GM12878 (cell line): ENCODE results near the gene LRRC26. TPM values are rescaled to one million over a fixed set of nuclear protein-coding genes. Genes with fewer than 3 reads are reported as not detected.
"Not testable (repeated sequence)": the region's sequence is repeated elsewhere in the genome, so short reads cannot be mapped to it uniquely, and the experiment has no call there.

Experiments used
- ATAC-seq: fragments of 200-7000 bp; cut with Tn5 transposase; 3 replicates; pipeline ENCODE4 v1.9.1; 2020; ENCODE audit warnings: mild to moderate bottlenecking, moderate library complexity
- BruUV-seq: library from RNA; stranded (reverse); fragments of 400-500 nt; replicated peaks from 2 replicates; lab custom pipeline; 2021; lab: Mats Ljungman, UMichigan
- CTCF ChIA-PET: fragments of 300-600 bp; sonication (Branson Sonifier 250); formaldehyde crosslinking; extraction: SDS; loops from one replicate; lab custom pipeline; 2021; ENCODE audit warnings: inconsistent platforms; lab: Yijun Ruan, JAX
- POLR2A ChIA-PET: fragments of 350-600 bp; formaldehyde crosslinking; extraction: SDS; loops from one replicate; lab custom pipeline; 2021; ENCODE audit warnings: inconsistent platforms; lab: Charles Lee
- RAD21 ChIA-PET: fragments of 300-600 bp; sonication (Branson Sonifier 250); formaldehyde crosslinking; loops from one replicate; lab custom pipeline; 2023; ENCODE audit warnings: antibody characterized with exemption; ENCODE audit not compliant: unreplicated experiment; lab: Charles Lee
- SMC1A ChIA-PET: fragments of 300-600 bp; sonication (Branson Sonifier 250); formaldehyde crosslinking; loops from one replicate; lab custom pipeline; 2023; ENCODE audit not compliant: unreplicated experiment, uncharacterized antibody; lab: Charles Lee
- DNase-seq: peaks from one replicate; pipeline ENCODE4 v3.0.0-alpha.2; 2011; ENCODE audit warnings: low read depth, low spot score
- FAIRE-seq: peaks from 3 replicates; lab custom pipeline; 2011; peaks lifted over from hg19 to GRCh38; lab: Jason Lieb, UNC
- H2AFZ ChIP-seq: 2 replicates; pipeline ENCODE4 v1.6.0; 2011; ENCODE audit warnings: low read depth, low read length, control low read depth; ENCODE audit not compliant: control insufficient read depth
- H3K27ac ChIP-seq: 2 replicates; pipeline ENCODE4 v1.5.1; 2011; ENCODE audit warnings: control low read depth; ENCODE audit not compliant: control insufficient read depth, insufficient read depth
- H3K27me3 ChIP-seq, 2 experiments: replicated peaks in 1 of 2; 2 replicates each; pipeline versions ENCODE4 v1.6.0 to v1.6.1; 2011; ENCODE audit warnings: low read length in 1 of 2; ENCODE audit not compliant: control insufficient read depth in 2 of 2, insufficient read depth in 2 of 2
- H3K36me3 ChIP-seq, 2 experiments: 2 replicates each; pipeline ENCODE4 v1.5.1; 2011; ENCODE audit warnings: low read length in 1 of 2; ENCODE audit not compliant: control insufficient read depth in 2 of 2, insufficient read depth in 2 of 2
- H3K4me1 ChIP-seq: 2 replicates; pipeline ENCODE4 v1.6.1; 2011; ENCODE audit warnings: mild to moderate bottlenecking, low read length, moderate library complexity, mixed read lengths; ENCODE audit not compliant: control insufficient read depth, insufficient read depth
- H3K4me2 ChIP-seq: 2 replicates; pipeline ENCODE4 v1.6.0; 2011; ENCODE audit warnings: control low read depth; ENCODE audit not compliant: control insufficient read depth, insufficient read depth
- H3K4me3 ChIP-seq: fragments of 200-600 bp; sonication (generic); 2 replicates; pipeline ENCODE4 v1.5.1; 2016
- H3K79me2 ChIP-seq: 2 replicates; pipeline ENCODE4 v1.6.0; 2011; ENCODE audit warnings: low read length; ENCODE audit not compliant: control insufficient read depth, insufficient read depth
- H3K9ac ChIP-seq: 2 replicates; pipeline ENCODE4 v1.8.0; 2011; ENCODE audit warnings: low read length, control low read depth, mixed read lengths; ENCODE audit not compliant: control insufficient read depth, insufficient read depth
- H3K9me3 ChIP-seq: replicated peaks from 3 replicates; pipeline ENCODE4 v1.5.1; 2011; ENCODE audit warnings: mild to moderate bottlenecking, low read length; ENCODE audit not compliant: control insufficient read depth, insufficient read depth
- H4K20me1 ChIP-seq: 2 replicates; pipeline ENCODE4 v1.6.0; 2011; ENCODE audit not compliant: control insufficient read depth, insufficient read depth
- ZNF217 ChIP-seq: fragments of 450-650 bp; IDR thresholded peaks from 2 replicates; pipeline ENCODE4 v1.6.1; 2017; ENCODE audit warnings: antibody characterized with exemption, mild to moderate bottlenecking
- ZNF384 ChIP-seq: IDR thresholded peaks from 2 replicates; pipeline ENCODE4 v1.6.1; 2012; ENCODE audit warnings: low read depth, mild to moderate bottlenecking, low read length, improper control_type of control experiment, borderline replicate concordance
- WGBS: methylation state at CpG from one replicate; pipeline ENCODE4 v1.1.6; 2016; ENCODE audit warnings: low lambda C conversion rate; ENCODE audit not compliant: insufficient replicate concordance, insufficient coverage; ENCODE audit errors: missing lambda C conversion rate; 5-methylcytosine and 5-hydroxymethylcytosine counted together
- in situ Hi-C: fragments of 300-500 bp; cut with MboI; formaldehyde crosslinking; loops from 9 replicates; pipeline ENCODE4 v1.14.3; 2018; ENCODE audit warnings: mixed read lengths
- intact Hi-C: fragments of 100-400 bp; cut with micrococcal nuclease; formaldehyde crosslinking; loops from one replicate; pipeline ENCODE4 v1.14.2; 2022; ENCODE audit not compliant: unreplicated experiment
- polyA plus RNA-seq, 11 experiments: library from polyadenylated mRNA; depleted of rRNA in 4 of 11; unstranded in 6 of 11; stranded (reverse) in 5 of 11; fragments of >200 nt; fragmentation: Nextera tagmentation in 4 of 11; fragmentation: Illumina TruSeq in 1 of 11; extraction: Ambion mirVana in 4 of 11; extraction: Trizol in 1 of 11; gene quantifications; 1 replicate in 1 of 11; 2 replicates in 10 of 11; pipeline versions ENCODE4 v1.2.1 to v1.2.3, GENCODE V29; 2011 to 2016; ENCODE audit warnings: inconsistent platforms in 2 of 11, missing spikeins in 2 of 11, low read depth in 1 of 11
- total RNA-seq, 4 experiments: library from RNA; depleted of rRNA in 3 of 4; stranded (reverse); fragments of >200 nt in 3 of 4; fragmentation: Illumina TruSeq in 1 of 4; extraction: Trizol in 1 of 4; gene quantifications; 2 replicates each; pipeline versions ENCODE4 v1.2.1 to v1.2.3, GENCODE V29; 2013 to 2021

LRRC26 gene
- total and polyA plus RNA-seq, 10 of the 15 experiments (the other 5 are each of a cell fraction or from before 2014, with no cell fraction given): 0.29 to 0.91 (median 0.64) TPM; not detected in 5

DNA sequence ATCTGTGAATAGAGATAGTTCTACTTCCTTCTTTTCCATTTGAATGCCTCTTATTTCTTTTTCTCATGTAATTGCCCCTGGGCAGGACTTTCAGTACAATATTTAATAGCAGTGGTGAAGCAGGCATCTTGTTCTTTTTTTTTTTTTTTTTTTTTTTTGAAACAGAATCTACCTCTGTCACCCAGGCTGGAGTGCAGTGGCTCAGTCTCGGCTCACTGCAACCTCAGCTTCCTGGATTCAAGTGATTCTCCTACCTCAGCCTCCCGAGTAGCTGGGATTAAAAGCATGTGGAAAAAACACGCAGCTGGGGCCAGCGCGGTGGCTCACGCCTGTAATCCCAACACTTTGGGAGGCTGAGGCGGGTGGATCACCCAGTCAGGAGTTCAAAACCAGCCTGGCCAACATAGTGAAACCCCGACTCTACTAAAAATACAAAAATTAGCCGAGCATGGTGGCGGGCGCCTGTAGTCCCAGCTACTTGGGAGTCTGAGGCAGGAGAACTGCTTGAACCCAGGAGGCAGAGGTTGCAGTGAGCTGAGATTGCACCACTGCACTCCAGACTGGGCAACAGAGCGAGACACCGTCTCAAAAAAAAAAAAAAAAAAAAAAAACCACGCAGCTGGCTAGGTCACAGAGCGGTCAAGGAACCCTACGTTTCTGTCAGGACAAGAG is 46.9 kb downstream of the LRRC26 start:
- in situ Hi-C loops: loop anchor here (5.0 kb wide), 1 partner anchor 104 kb away; the partner anchor contains the start of genes CYSRT1 and RNF224
- not testable (repeated sequence) for H3K9ac ChIP-seq
- POLR2A ChIA-PET: interaction anchor here (0.5 to 2.6 kb wide), 12 partner anchors 28 to 333 kb away, joined by 3 to 18 read pairs (median 4); partner anchors contain the start of genes TMEM210 and TUBB4B

More for the DNA sequence above, 46.9 kb downstream of the LRRC26 start:
- Histone ChIP-seq H3K4me2 (peak overlapping the region; percentile 58), H3K4me1 (peaks cover 41% of the 10 kb centered on the region), H3K79me2 (peaks cover 14% of the 10 kb centered on the region), H3K4me3 (0 out of 2 replicates have a peak overlapping the region, but pooled peaks have one; percentile 3), H3K27ac (peak overlapping the region; percentile 47)
- intact Hi-C loops: loop anchor here (2.0 kb wide), 1 partner anchor 78 kb away; the partner anchor contains the start of gene TPRN
- not testable (repeated sequence) for FAIRE-seq, H3K9me3 ChIP-seq, H4K20me1 ChIP-seq, BruUV-seq, H3K27me3 ChIP-seq, H3K36me3 ChIP-seq, H2AFZ ChIP-seq, DNase-seq
- ChIA-PET CTCF (interaction anchor here (0.8 to 2.6 kb wide), 10 partner anchors 27 to 114 kb away, joined by 3 to 16 read pairs (median 3); partner anchors contain the start of genes CYSRT1 and RNF224), RAD21 (interaction anchor here (0.7 to 2.9 kb wide), 7 partner anchors 27 to 118 kb away, joined by 3 to 26 read pairs (median 5); partner anchors contain the start of genes CYSRT1, RNF208, RNF224 and TUBB4B), SMC1A (interaction anchor here (0.8 to 2.6 kb wide), 3 partner anchors 8 to 117 kb away, joined by 3 to 14 read pairs (median 4); no protein-coding TSS in a partner anchor)
- TF ChIP-seq ZNF217 (0 out of 2 replicates have a peak, but pooled peaks have one; percentile 22), ZNF384 (peak; percentile 36; the same call in 1 of the 2 replicates)
- 16% methylated on average over 14 of the region's 16 CpGs for WGBS
- ATAC-seq: peak; percentile 54
